Neutrophil (primary cell): ENCODE results near the gene GPR65.

ENCODE experiments used
- H3K27ac ChIP-seq: fragments of 200-600 bp; sonication (generic); 2 replicates; pipeline ENCODE4 v1.5.1; 2016; ENCODE audit warnings: mild to moderate bottlenecking, moderate library complexity
- H3K27me3 ChIP-seq: fragments of 200-600 bp; sonication (generic); 2 replicates; pipeline ENCODE4 v1.6.0; 2016; ENCODE audit warnings: mild to moderate bottlenecking
- H3K36me3 ChIP-seq: fragments of 200-600 bp; sonication (generic); 2 replicates; pipeline ENCODE4 v1.5.1; 2017
- H3K4me1 ChIP-seq, 2 experiments: fragments of 200-600 bp in 1 of 2; sonication (generic) in 1 of 2; 1 replicate in 1 of 2; 2 replicates in 1 of 2; pipeline versions ENCODE4 v1.5.1 to v1.6.1; 2013 to 2016; ENCODE audit warnings: low read depth in 1 of 2, low read length in 1 of 2, mild to moderate bottlenecking in 1 of 2, moderate library complexity in 1 of 2; ENCODE audit not compliant: control insufficient read depth in 1 of 2, insufficient read depth in 1 of 2
- H3K4me3 ChIP-seq, 2 experiments: fragments of 200-600 bp in 1 of 2; sonication (generic) in 1 of 2; 1 replicate in 1 of 2; 2 replicates in 1 of 2; pipeline ENCODE4 v1.5.1; 2013 to 2016; ENCODE audit warnings: low read depth in 1 of 2, low read length in 1 of 2, mild to moderate bottlenecking in 1 of 2, moderate library complexity in 1 of 2
- H3K9me3 ChIP-seq: fragments of 200-600 bp; sonication (generic); 2 replicates; pipeline ENCODE4 v1.5.1; 2016
- TF ChIP-seq, protein P1 (sequence below): fragments of 200-600 bp; sonication (generic); IDR thresholded peaks from 2 replicates; pipeline ENCODE4 v1.5.1; 2016; ENCODE audit warnings: antibody characterized with exemption

Gene GPR65

DNA sequence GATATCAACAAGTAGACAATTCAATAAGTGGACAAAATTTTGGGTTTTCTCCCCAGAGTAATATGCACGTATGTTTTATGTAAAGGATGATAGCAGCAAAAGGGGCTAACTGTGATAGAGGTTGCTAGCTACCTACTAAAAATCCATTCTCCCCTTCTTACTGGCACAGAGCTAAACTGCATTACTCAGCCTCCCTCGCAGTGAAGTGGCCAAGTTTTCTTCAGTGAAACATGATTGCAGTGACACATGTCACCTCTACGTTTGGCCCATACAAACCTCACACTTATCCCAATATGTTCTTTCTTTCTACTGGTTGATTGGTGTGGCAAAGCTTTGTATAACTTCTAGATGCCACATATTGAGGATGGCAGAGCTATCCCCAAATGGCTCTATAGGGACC, 34.3 kb downstream of the GPR65 start:
- Histone ChIP-seq H3K4me1 (peaks cover 0 to 5% of the 10 kb centered on the region in 2 experiments), H3K4me3 (no peak overlapping the region), H3K27me3 (no peaks in the 10 kb centered on the region), H3K9me3 (no peaks in the 10 kb centered on the region), H3K36me3 (no peaks in the 10 kb centered on the region), H3K27ac (no peak overlapping the region)
- TF ChIP-seq, protein P1, sequence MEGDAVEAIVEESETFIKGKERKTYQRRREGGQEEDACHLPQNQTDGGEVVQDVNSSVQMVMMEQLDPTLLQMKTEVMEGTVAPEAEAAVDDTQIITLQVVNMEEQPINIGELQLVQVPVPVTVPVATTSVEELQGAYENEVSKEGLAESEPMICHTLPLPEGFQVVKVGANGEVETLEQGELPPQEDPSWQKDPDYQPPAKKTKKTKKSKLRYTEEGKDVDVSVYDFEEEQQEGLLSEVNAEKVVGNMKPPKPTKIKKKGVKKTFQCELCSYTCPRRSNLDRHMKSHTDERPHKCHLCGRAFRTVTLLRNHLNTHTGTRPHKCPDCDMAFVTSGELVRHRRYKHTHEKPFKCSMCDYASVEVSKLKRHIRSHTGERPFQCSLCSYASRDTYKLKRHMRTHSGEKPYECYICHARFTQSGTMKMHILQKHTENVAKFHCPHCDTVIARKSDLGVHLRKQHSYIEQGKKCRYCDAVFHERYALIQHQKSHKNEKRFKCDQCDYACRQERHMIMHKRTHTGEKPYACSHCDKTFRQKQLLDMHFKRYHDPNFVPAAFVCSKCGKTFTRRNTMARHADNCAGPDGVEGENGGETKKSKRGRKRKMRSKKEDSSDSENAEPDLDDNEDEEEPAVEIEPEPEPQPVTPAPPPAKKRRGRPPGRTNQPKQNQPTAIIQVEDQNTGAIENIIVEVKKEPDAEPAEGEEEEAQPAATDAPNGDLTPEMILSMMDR: no peak

DNA sequence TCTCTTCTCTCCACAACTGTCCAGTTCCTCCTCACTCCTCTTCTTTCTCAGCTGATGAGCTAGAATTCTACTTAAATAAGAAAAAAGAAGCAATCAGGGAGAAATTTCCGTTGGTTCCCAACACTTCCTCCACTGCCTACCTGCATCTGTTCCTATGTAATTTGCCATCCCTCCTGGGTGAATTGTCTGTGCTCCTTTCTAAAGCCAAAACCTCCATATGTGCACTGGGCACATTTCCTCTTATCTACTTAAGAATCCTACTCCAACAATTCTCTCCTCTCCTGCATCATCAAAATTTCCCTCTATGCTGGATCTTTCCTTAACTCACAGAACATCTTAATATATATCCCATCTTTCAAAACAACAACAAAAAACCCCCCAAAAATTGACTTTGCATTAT, 35.2 kb downstream of the GPR65 start:
- Histone ChIP-seq H3K36me3 (no peaks in the 10 kb centered on the region), H3K9me3 (no peaks in the 10 kb centered on the region), H3K4me3 (no peak overlapping the region), H3K27ac (no peak overlapping the region), H3K4me1 (peaks cover 0 to 5% of the 10 kb centered on the region in 2 experiments), H3K27me3 (no peaks in the 10 kb centered on the region)
- TF ChIP-seq, protein P1: no peak

DNA sequence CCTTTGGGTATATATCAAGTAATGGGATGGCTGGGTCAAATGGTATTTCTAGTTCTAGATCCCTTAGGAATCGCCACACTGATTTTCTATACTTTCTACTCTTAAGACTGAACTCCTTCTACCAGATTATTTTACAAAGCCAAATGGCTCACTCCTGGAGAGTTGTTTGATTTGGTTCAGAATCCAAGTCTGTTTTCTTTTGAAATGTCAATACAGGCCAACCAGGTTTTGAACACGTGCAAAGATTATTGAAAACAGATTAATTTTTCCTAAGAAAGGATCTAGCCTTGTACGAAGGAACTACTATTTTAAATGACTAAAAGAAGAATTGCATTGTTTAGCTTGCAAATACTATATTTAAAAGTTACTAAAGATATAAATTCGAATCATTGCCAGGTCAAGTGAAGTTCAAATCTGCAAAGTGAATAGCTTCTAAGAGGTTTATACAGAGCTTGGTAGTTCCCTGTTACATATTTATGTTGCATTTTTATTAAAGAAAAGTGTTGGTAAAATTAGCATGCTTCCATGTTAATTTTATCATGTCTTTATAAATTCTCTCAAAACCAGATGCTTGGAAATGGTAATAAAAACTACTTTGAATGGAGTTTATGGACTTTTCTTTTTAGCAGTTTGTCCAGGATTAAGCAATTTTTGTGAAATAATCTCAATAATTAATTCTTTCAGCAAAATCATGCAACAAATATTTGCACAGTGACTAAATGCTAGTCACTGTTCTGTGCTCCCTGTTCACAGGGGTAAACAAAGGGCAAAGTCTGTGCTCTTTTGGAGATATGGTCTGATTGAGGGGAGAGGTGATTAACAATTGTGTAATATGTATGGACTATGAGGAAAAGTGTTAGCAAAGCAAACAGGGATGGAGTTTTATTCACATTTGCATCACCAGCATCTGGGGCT, 38.9 kb downstream of the GPR65 start:
- TF ChIP-seq, protein P1: no peak
- H3K27me3 ChIP-seq: no peaks in the 10 kb centered on the region
- H3K27ac ChIP-seq: no peak overlapping the region
- peaks cover 0 to 21% of the 10 kb centered on the region in 2 experiments for H3K4me1 ChIP-seq
- no peaks in the 10 kb centered on the region for H3K9me3 ChIP-seq
- no peaks in the 10 kb centered on the region for H3K36me3 ChIP-seq
- H3K4me3 ChIP-seq: no peak overlapping the region

DNA sequence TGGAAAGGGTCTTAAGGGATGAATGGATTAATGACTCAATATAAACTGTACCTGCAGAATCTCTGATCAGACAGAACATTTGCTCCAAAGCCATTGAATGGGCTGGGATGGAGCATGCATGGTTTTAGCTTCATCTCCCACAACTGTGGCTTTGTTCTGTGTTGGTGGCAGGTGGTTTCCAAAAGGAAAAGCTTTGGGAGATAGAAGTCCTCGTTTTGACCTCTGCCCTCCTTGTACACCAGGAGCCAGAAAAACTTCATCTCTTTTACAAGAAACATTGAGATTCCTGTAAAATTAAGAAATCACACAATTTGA, 39.5 kb downstream of the GPR65 start:
- no peak overlapping the region for H3K27ac ChIP-seq
- peaks cover 0 to 21% of the 10 kb centered on the region in 2 experiments for H3K4me1 ChIP-seq
- H3K27me3 ChIP-seq: no peaks in the 10 kb centered on the region
- H3K36me3 ChIP-seq: no peaks in the 10 kb centered on the region
- H3K4me3 ChIP-seq: no peak overlapping the region
- H3K9me3 ChIP-seq: no peaks in the 10 kb centered on the region
- TF ChIP-seq, protein P1: no peak

DNA sequence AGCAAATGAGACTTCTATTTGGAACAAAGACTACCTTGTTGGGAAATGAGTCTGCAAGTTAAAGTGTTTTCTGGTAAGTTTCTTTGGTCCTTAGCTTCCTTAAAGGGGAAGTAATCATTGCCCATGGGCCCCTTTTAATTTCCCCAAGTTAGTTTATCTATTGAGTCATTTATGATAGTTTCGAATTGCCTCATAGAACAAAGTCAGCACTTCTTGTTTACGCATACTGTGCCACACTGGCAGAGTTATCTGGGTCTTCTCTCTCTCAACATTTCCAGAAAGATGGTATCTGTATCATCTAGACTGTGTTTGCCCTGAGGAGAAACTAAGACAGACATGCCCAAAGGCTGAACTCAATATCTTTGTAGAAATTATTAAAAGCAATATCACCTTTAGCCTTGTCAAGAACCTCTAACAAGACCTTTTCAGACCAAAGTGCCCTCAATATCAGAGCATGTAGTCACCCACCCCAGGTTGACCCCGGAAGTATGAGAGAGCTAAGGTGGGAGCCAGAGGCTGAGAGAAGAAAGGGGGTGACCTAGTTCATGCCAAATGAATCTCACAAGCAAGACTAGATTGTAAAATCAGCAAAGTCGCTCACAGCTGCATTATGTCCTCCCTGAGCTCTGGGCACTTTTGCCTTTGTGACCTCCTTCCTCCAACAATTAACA, 40.0 kb downstream of the GPR65 start:
- Histone ChIP-seq H3K4me1 (peaks cover 0 to 21% of the 10 kb centered on the region in 2 experiments), H3K4me3 (no peak overlapping the region), H3K9me3 (no peaks in the 10 kb centered on the region), H3K27ac (peak overlapping the region; percentile 5), H3K27me3 (no peaks in the 10 kb centered on the region), H3K36me3 (no peaks in the 10 kb centered on the region)
- TF ChIP-seq, protein P1: no peak
